Calu3 (cell line): ENCODE data around the gene DOK5. TPM values are rescaled to one million over a fixed set of nuclear protein-coding genes. Genes with fewer than 3 reads are reported as not detected.

ENCODE experiments used
- BruUV-seq: library from RNA; stranded (reverse); fragments of 400-500 nt; replicated peaks from 2 replicates; lab custom pipeline; 2021; lab: Mats Ljungman, UMichigan
- CTCF ChIA-PET: fragments of 300-600 bp; sonication (Branson Sonifier 250); formaldehyde crosslinking; loops from one replicate; lab custom pipeline; 2022; ENCODE audit warnings: antibody characterized with exemption; lab: Charles Lee
- DNase-seq: peaks from one replicate; pipeline ENCODE4 v3.0.0; 2022
- H3K27ac Mint-ChIP-seq: one replicate; pipeline ENCODE4 v1.8.0; 2022; ENCODE audit warnings: mixed read lengths; ENCODE audit not compliant: unreplicated experiment
- H3K27me3 Mint-ChIP-seq: one replicate; pipeline ENCODE4 v1.8.0; 2022; ENCODE audit warnings: mixed read lengths; ENCODE audit not compliant: unreplicated experiment
- H3K36me3 Mint-ChIP-seq: one replicate; pipeline ENCODE4 v1.8.0; 2022; ENCODE audit warnings: mild to moderate bottlenecking, moderate library complexity, mixed read lengths; ENCODE audit not compliant: insufficient read depth, unreplicated experiment
- H3K4me1 Mint-ChIP-seq: one replicate; pipeline ENCODE4 v1.8.0; 2022; ENCODE audit warnings: mild to moderate bottlenecking, low read depth, mixed read lengths; ENCODE audit not compliant: unreplicated experiment
- H3K4me3 Mint-ChIP-seq: one replicate; pipeline ENCODE4 v1.8.0; 2022; ENCODE audit warnings: mild to moderate bottlenecking, low read depth, moderate library complexity, mixed read lengths; ENCODE audit not compliant: unreplicated experiment
- H3K9me3 Mint-ChIP-seq: one replicate; pipeline ENCODE4 v1.8.0; 2022; ENCODE audit warnings: low read depth, mixed read lengths; ENCODE audit not compliant: unreplicated experiment
- intact Hi-C: fragments of 100-400 bp; cut with micrococcal nuclease; formaldehyde crosslinking; loops from one replicate; pipeline ENCODE4 v1.10.0; 2022; ENCODE audit not compliant: unreplicated experiment
- total RNA-seq: library from RNA; stranded (reverse); gene quantifications from 2 replicates; pipeline ENCODE4 v1.2.3, GENCODE V29; 2022
- TF ChIP-seq, protein P1 (sequence below): fragments of 200-600 bp; IDR thresholded peaks from one replicate; pipeline ENCODE4 v1.8.0; 2022; ENCODE audit warnings: antibody characterized with exemption; ENCODE audit not compliant: unreplicated experiment

DOK5 gene
- total RNA-seq, 1 experiment from 2014 or later = 0.17 TPM

DNA sequence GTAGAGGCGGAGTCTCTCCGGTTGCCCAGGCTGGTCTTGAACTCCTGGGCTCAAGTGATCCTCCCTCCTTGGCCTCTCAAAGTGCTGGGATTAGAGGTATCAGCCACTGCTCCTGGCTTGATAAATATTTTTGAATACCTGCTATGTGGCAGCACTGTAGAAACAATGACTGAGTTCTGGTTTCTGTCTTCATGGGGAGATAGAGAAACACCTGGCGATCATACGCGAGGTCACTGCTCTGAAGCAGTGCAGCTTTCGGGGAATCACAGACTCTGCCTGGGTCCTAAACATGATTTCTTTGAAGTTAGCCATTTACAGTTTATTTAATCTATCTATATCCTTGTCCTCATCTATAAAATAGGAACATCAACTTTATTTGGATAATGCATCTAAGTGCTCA is 31.2 kb downstream of the DOK5 start:
- no peaks in the 10 kb centered on the region for H3K36me3 Mint-ChIP-seq
- DNase-seq = no peak
- no peak overlapping the region for H3K4me3 Mint-ChIP-seq
- CTCF ChIA-PET = no interaction called here
- H3K27ac Mint-ChIP-seq = no peak overlapping the region
- H3K27me3 Mint-ChIP-seq = peaks cover 45% of the 10 kb centered on the region
- H3K4me1 Mint-ChIP-seq = no peaks in the 10 kb centered on the region
- BruUV-seq = no TSS peak
- peaks cover 4% of the 10 kb centered on the region for H3K9me3 Mint-ChIP-seq
- TF ChIP-seq, protein P1, sequence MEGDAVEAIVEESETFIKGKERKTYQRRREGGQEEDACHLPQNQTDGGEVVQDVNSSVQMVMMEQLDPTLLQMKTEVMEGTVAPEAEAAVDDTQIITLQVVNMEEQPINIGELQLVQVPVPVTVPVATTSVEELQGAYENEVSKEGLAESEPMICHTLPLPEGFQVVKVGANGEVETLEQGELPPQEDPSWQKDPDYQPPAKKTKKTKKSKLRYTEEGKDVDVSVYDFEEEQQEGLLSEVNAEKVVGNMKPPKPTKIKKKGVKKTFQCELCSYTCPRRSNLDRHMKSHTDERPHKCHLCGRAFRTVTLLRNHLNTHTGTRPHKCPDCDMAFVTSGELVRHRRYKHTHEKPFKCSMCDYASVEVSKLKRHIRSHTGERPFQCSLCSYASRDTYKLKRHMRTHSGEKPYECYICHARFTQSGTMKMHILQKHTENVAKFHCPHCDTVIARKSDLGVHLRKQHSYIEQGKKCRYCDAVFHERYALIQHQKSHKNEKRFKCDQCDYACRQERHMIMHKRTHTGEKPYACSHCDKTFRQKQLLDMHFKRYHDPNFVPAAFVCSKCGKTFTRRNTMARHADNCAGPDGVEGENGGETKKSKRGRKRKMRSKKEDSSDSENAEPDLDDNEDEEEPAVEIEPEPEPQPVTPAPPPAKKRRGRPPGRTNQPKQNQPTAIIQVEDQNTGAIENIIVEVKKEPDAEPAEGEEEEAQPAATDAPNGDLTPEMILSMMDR = no peak
- intact Hi-C loops = no loop called here

DNA sequence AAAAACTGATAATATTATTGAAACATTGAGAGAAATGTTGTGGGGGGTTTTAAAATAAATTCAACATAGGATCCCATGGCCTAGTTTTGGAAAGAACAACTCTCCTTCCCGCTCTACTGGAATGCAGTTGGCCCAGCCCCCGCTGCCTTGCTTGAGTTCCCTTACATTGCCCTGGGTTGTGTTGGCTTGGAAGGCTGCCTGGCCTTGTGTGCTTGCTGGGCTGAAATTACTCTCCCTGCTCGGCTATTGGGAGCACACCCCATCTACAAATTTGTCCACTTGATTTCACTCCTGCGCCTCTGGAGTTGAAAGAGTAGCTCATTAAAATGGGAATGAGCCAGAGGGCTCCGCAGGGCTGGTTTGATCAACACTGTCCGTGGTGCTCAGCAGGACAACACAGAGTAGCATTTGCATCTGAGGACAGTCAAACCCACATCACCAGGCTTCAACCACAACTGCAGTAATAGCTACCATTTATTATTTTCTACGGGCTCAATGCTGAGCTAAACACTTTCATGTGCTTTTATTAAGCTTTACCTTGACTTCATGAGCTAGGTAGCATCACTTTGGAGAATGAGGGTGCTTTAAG is 35.2 kb downstream of the DOK5 start:
- TF ChIP-seq, protein P1 = no peak
- Mint-ChIP-seq H3K9me3 (no peaks in the 10 kb centered on the region), H3K4me1 (no peaks in the 10 kb centered on the region), H3K4me3 (no peak overlapping the region), H3K36me3 (no peaks in the 10 kb centered on the region), H3K27me3 (peaks cover 34% of the 10 kb centered on the region), H3K27ac (no peak overlapping the region)
- CTCF ChIA-PET = interaction anchor here (0.9 kb wide), 1 partner anchor 115 kb away, joined by 3 read pairs; no protein-coding TSS in a partner anchor
- DNase-seq = no peak
- intact Hi-C loops = no loop called here
- no TSS peak for BruUV-seq

DNA sequence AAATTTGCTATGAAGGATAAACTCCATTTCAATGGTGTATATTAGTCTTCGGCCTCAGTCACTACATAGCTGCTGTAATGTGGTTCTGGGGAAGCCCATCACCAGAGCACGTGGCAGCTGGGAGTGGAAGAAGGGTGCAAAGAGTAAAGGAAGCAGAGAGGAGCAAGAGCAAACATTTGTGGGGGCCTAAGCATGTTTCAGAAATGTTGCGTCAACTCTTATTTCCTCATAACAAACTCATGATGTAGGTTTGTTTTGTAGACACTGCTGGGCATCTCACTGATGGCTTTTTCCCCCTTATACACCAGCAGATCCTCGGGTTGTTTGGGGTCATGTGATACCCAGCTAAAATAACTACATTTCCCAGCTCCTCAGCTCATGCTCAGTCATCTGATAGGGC is 37.3 kb downstream of the DOK5 start:
- no peaks in the 10 kb centered on the region for H3K36me3 Mint-ChIP-seq
- no peaks in the 10 kb centered on the region for H3K9me3 Mint-ChIP-seq
- H3K4me1 Mint-ChIP-seq = no peaks in the 10 kb centered on the region
- DNase-seq = no peak
- no peak overlapping the region for H3K27ac Mint-ChIP-seq
- TF ChIP-seq, protein P1 = no peak
- H3K27me3 Mint-ChIP-seq = peaks cover 27% of the 10 kb centered on the region
- CTCF ChIA-PET = no interaction called here
- intact Hi-C loops = no loop called here
- BruUV-seq = no TSS peak
- no peak overlapping the region for H3K4me3 Mint-ChIP-seq

DNA sequence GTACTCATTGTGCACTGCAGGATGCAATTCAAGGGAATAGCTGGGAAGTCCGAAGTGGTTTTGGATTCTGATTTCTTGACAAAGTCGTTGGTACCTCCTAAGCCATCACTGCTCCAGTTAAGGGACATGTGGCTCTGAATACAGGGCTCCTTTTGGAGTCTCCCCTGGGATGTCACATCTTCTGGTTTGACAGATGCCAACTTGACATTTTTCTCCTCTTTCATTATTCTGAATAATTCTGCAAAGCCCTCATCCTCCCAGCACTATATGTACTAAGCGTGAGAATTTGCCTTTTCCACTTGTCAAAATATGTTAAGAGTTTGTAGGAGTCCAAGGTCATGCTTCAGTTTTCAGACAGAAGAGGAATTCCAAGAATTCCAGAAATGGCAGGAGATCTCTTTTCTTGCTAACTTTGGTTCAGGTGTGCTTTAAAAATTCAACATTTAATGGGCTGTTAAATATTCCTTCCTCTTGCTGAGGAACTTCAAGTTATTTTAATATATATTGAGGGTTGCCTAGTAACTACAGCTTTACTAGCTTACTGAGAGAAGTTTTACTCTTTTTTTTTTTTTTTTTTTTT is 38.7 kb downstream of the DOK5 start:
- Mint-ChIP-seq H3K9me3 (no peaks in the 10 kb centered on the region), H3K4me3 (no peak overlapping the region), H3K36me3 (no peaks in the 10 kb centered on the region), H3K4me1 (no peaks in the 10 kb centered on the region), H3K27ac (no peak overlapping the region), H3K27me3 (peaks cover 21% of the 10 kb centered on the region)
- no TSS peak for BruUV-seq
- intact Hi-C loops = no loop called here
- CTCF ChIA-PET = no interaction called here
- no peak for DNase-seq
- TF ChIP-seq, protein P1 = no peak
